ENCODE data around the gene BRINP1.

GRCh38 chr9:119251936-119252335 is 117.3 kb downstream of the BRINP1 start:
- TF ChIP-seq EZH2 (IDR thresholded peaks at IDR 0.05; ENCODE audit: low read length, missing control alignments) (no peak), CTCF (conservative IDR thresholded peaks at IDR 0.05 in 1 of 2, IDR thresholded peaks at IDR 0.05 in 1 of 2; ENCODE audit: low read depth in 1 of 2, low read length in 2 of 2) (no peak)

Data from fibroblast of lung (primary cell).